ENCODE measurements around the gene LRRC39.

GRCh38 chr1:100206301-100206700 lies 28.2 kb upstream of the LRRC39 start:
- no peak for TF ChIP-seq CTCF (IDR thresholded peaks at IDR 0.05)
- TF ChIP-seq POLR2A (IDR thresholded peaks at IDR 0.05), result no peak
- no peak for TF ChIP-seq POLR2AphosphoS5 (IDR thresholded peaks at IDR 0.05)

Measured in breast epithelium (tissue), 3 donors.